Neural progenitor cell (in vitro differentiated cells): ENCODE results near the gene AKAP6. TPM values are rescaled to one million over a fixed set of nuclear protein-coding genes. Genes with fewer than 3 reads are reported as not detected.
A peak's percentile ranks its signal among the peaks of the same experiment; 100 is the strongest.

Experiments used
- DNase-seq: peaks from one replicate; pipeline ENCODE4 v3.0.0-alpha.2; 2016; ENCODE audit warnings: low spot score
- H2AFZ ChIP-seq: fragments of 200-600 bp; sonication (generic); replicated peaks from 2 replicates; pipeline ENCODE4 v1.6.1; 2016; ENCODE audit warnings: antibody characterized with exemption
- H3F3A ChIP-seq: fragments of 200-600 bp; sonication (generic); 2 replicates; pipeline ENCODE4 v1.6.1; 2016; ENCODE audit warnings: antibody characterized with exemption, low read depth
- H3K27ac ChIP-seq: fragments of 200-600 bp; sonication (generic); 2 replicates; pipeline ENCODE4 v1.5.1; 2016; ENCODE audit warnings: mild to moderate bottlenecking
- H3K27me3 ChIP-seq: fragments of 200-600 bp; sonication (generic); 2 replicates; pipeline ENCODE4 v1.6.1; 2016; ENCODE audit warnings: mild to moderate bottlenecking, moderate library complexity
- H3K36me3 ChIP-seq: fragments of 200-600 bp; sonication (generic); 2 replicates; pipeline ENCODE4 v1.5.1; 2016
- H3K4me1 ChIP-seq: fragments of 200-600 bp; sonication (generic); 2 replicates; pipeline ENCODE4 v1.6.1; 2016; ENCODE audit warnings: mixed run types
- H3K4me2 ChIP-seq: fragments of 200-600 bp; sonication (generic); 2 replicates; pipeline ENCODE4 v1.6.1; 2016
- H3K4me3 ChIP-seq: fragments of 200-600 bp; sonication (generic); 2 replicates; pipeline ENCODE4 v1.5.1; 2016
- H3K79me2 ChIP-seq: fragments of 200-600 bp; sonication (generic); 2 replicates; pipeline ENCODE4 v1.6.1; 2016; ENCODE audit warnings: low read depth
- H3K9ac ChIP-seq: fragments of 200-600 bp; sonication (generic); 2 replicates; pipeline ENCODE4 v1.6.1; 2016
- H3K9me3 ChIP-seq: fragments of 200-600 bp; sonication (generic); 2 replicates; pipeline ENCODE4 v1.5.1; 2016; ENCODE audit warnings: low read depth
- H4K20me1 ChIP-seq: fragments of 200-600 bp; sonication (generic); 2 replicates; pipeline ENCODE4 v1.6.1; 2016; ENCODE audit warnings: low read depth
- H3K27ac Mint-ChIP-seq: 3 replicates; pipeline ENCODE4 v1.8.0; 2021; ENCODE audit warnings: mixed read lengths
- H3K27me3 Mint-ChIP-seq: 2 replicates; pipeline ENCODE4 v1.8.0; 2022; ENCODE audit warnings: low read depth, mild to moderate bottlenecking, inconsistent platforms, moderate library complexity, mixed read lengths; ENCODE audit not compliant: insufficient read depth
- H3K36me3 Mint-ChIP-seq: 3 replicates; pipeline ENCODE4 v1.8.0; 2021; ENCODE audit warnings: mixed read lengths
- H3K4me1 Mint-ChIP-seq: 3 replicates; pipeline ENCODE4 v1.8.0; 2021; ENCODE audit warnings: mixed read lengths
- H3K4me3 Mint-ChIP-seq: 3 replicates; pipeline ENCODE4 v1.8.0; 2021; ENCODE audit warnings: mild to moderate bottlenecking, moderate library complexity, mixed read lengths
- H3K9me3 Mint-ChIP-seq: 3 replicates; pipeline ENCODE4 v1.8.0; 2020; ENCODE audit warnings: mixed read lengths
- CTCF ChIP-seq: fragments of 200-600 bp; sonication (generic); IDR thresholded peaks from 2 replicates; pipeline ENCODE4 v1.5.1; 2017; ENCODE audit warnings: antibody characterized with exemption, mild to moderate bottlenecking
- EZH2 ChIP-seq: fragments of 200-600 bp; sonication (generic); IDR thresholded peaks from 2 replicates; pipeline ENCODE4 v1.6.1; 2017; ENCODE audit warnings: antibody characterized with exemption, mild to moderate bottlenecking, moderate library complexity
- EZH2phosphoT487 ChIP-seq: fragments of 200-600 bp; sonication (generic); IDR thresholded peaks from 2 replicates; pipeline ENCODE4 v1.6.1; 2017; ENCODE audit warnings: antibody characterized with exemption
- total RNA-seq: library from RNA; depleted of rRNA; stranded (reverse); fragments of >200 nt; gene quantifications from 2 replicates; pipeline ENCODE4 v1.2.3, GENCODE V29; 2015; ENCODE audit warnings: low replicate concordance

Gene AKAP6
- total RNA-seq, 1 donor from 2014 or later = 3.7 TPM

- Mint-ChIP-seq H3K27me3 (no peaks in the 10 kb centered on the region), H3K27ac (no peak overlapping the region), H3K4me1 (peaks cover 21% of the 10 kb centered on the region), H3K9me3 (no peaks in the 10 kb centered on the region), H3K36me3 (no peaks in the 10 kb centered on the region), H3K4me3 (no peak overlapping the region)
- Histone ChIP-seq H4K20me1 (no peaks in the 10 kb centered on the region), H3K27me3 (no peaks in the 10 kb centered on the region), H3K9me3 (no peaks in the 10 kb centered on the region), H3K9ac (no peak overlapping the region), H3K79me2 (no peaks in the 10 kb centered on the region), H3K4me3 (no peak overlapping the region), H3K4me1 (peaks cover 18% of the 10 kb centered on the region), H2AFZ (no peak overlapping the region), H3K4me2 (no peak overlapping the region), H3K27ac (no peak overlapping the region), H3F3A (peaks cover 8% of the 10 kb centered on the region), H3K36me3 (no peaks in the 10 kb centered on the region)
- no peak for TF ChIP-seq CTCF
- no peak for TF ChIP-seq EZH2phosphoT487
- TF ChIP-seq EZH2 = no peak
- DNase-seq = no peak
Measured at GRCh38 chr14:32324601-32325000, 4.5 kb upstream of the AKAP6 start.

- Histone ChIP-seq H4K20me1 (no peaks in the 10 kb centered on the region), H3K9me3 (no peaks in the 10 kb centered on the region), H3K27ac (no peak overlapping the region), H3F3A (peaks cover 31% of the 10 kb centered on the region), H2AFZ (peak overlapping the region; percentile 82), H3K9ac (no peak overlapping the region), H3K4me1 (peaks cover 45% of the 10 kb centered on the region), H3K79me2 (no peaks in the 10 kb centered on the region), H3K4me3 (no peak overlapping the region), H3K4me2 (no peak overlapping the region), H3K36me3 (no peaks in the 10 kb centered on the region), H3K27me3 (no peaks in the 10 kb centered on the region)
- Mint-ChIP-seq H3K36me3 (no peaks in the 10 kb centered on the region), H3K27me3 (no peaks in the 10 kb centered on the region), H3K4me1 (peaks cover 47% of the 10 kb centered on the region), H3K27ac (no peak overlapping the region), H3K9me3 (no peaks in the 10 kb centered on the region), H3K4me3 (no peak overlapping the region)
- DNase-seq = no peak
- no peak for TF ChIP-seq CTCF
- TF ChIP-seq EZH2phosphoT487 = no peak
- TF ChIP-seq EZH2 = no peak
Measured at GRCh38 chr14:32327255-32327961, 1.7 kb upstream of the AKAP6 start.

GRCh38 chr14:32329690-32330285 is 690 bp downstream of the AKAP6 start:
- H2AFZ ChIP-seq = peak overlapping the region; percentile 3
- DNase-seq = no peak
- TF ChIP-seq CTCF (no peak), EZH2phosphoT487 (no peak)
- H4K20me1 ChIP-seq = no peaks in the 10 kb centered on the region
- Mint-ChIP-seq H3K27me3 (no peaks in the 10 kb centered on the region), H3K4me3 (peak overlapping the region; percentile 82), H3K9me3 (no peaks in the 10 kb centered on the region), H3K4me1 (peaks cover 49% of the 10 kb centered on the region), H3K36me3 (no peaks in the 10 kb centered on the region), H3K27ac (peak overlapping the region; percentile 96)
- H3K9me3 ChIP-seq = no peaks in the 10 kb centered on the region
- no peaks in the 10 kb centered on the region for H3K36me3 ChIP-seq
- no peaks in the 10 kb centered on the region for H3K27me3 ChIP-seq
- H3K27ac ChIP-seq = peak overlapping the region; percentile 86
- no peak overlapping the region for H3K9ac ChIP-seq
- H3F3A ChIP-seq = peaks cover 31% of the 10 kb centered on the region
- H3K79me2 ChIP-seq = no peaks in the 10 kb centered on the region
- peaks cover 54% of the 10 kb centered on the region for H3K4me1 ChIP-seq
- H3K4me2 ChIP-seq = peak overlapping the region; percentile 71
- H3K4me3 ChIP-seq = no peak overlapping the region
